MM.1S (cell line): Measurements from ENCODE around the gene STARD5.

Source experiments
- DNase-seq: peaks from one replicate; pipeline ENCODE4 v3.0.0-alpha.2; 2015
- H2AFZ ChIP-seq: fragments of 300-600 bp; sonication (generic); 2 replicates; pipeline ENCODE4 v1.6.0; 2016; ENCODE audit warnings: antibody characterized with exemption, low read length
- H3F3A ChIP-seq: fragments of 300-600 bp; sonication (generic); 2 replicates; pipeline ENCODE4 v1.6.1; 2016; ENCODE audit warnings: mild to moderate bottlenecking, antibody characterized with exemption, low read length, moderate library complexity, mixed read lengths; ENCODE audit not compliant: insufficient read depth
- H3K27ac ChIP-seq: fragments of 300-600 bp; sonication (generic); 2 replicates; pipeline ENCODE4 v1.5.1; 2016; ENCODE audit warnings: mild to moderate bottlenecking, low read length
- H3K27me3 ChIP-seq: fragments of 300-600 bp; sonication (generic); replicated peaks from 2 replicates; pipeline ENCODE4 v1.6.0; 2016; ENCODE audit warnings: low read length; ENCODE audit not compliant: insufficient read depth
- H3K36me3 ChIP-seq: fragments of 300-600 bp; sonication (generic); replicated peaks from 2 replicates; pipeline ENCODE4 v1.6.1; 2016; ENCODE audit warnings: mild to moderate bottlenecking, low read length, mixed read lengths; ENCODE audit not compliant: insufficient read depth
- H3K4me1 ChIP-seq: fragments of 300-600 bp; sonication (generic); 2 replicates; pipeline ENCODE4 v1.6.1; 2016; ENCODE audit warnings: low read length, mixed read lengths
- H3K4me2 ChIP-seq: fragments of 300-600 bp; sonication (generic); 2 replicates; pipeline ENCODE4 v1.6.0; 2016; ENCODE audit warnings: low read depth, low read length
- H3K4me3 ChIP-seq: fragments of 300-600 bp; sonication (generic); 2 replicates; pipeline ENCODE4 v1.5.1; 2016; ENCODE audit warnings: low read length, mixed read lengths
- H3K79me2 ChIP-seq: fragments of 300-600 bp; sonication (generic); 2 replicates; pipeline ENCODE4 v1.6.1; 2016; ENCODE audit warnings: mixed run types, low read length, mixed read lengths
- H3K9ac ChIP-seq: fragments of 300-600 bp; sonication (generic); 2 replicates; pipeline ENCODE4 v1.6.1; 2016; ENCODE audit warnings: low read length, mixed read lengths
- H3K9me2 ChIP-seq: fragments of 300-600 bp; sonication (generic); replicated peaks from 2 replicates; pipeline ENCODE4 v1.6.1; 2016; ENCODE audit warnings: mild to moderate bottlenecking, low read length, mixed read lengths; ENCODE audit not compliant: insufficient read depth
- H3K9me3 ChIP-seq: fragments of 300-600 bp; sonication (generic); replicated peaks from 2 replicates; pipeline ENCODE4 v1.6.1; 2016; ENCODE audit warnings: mild to moderate bottlenecking, low read length, mixed read lengths; ENCODE audit not compliant: insufficient read depth
- H4K20me1 ChIP-seq: fragments of 300-600 bp; sonication (generic); 2 replicates; pipeline ENCODE4 v1.6.1; 2016; ENCODE audit warnings: mild to moderate bottlenecking, low read length, moderate library complexity, mixed read lengths; ENCODE audit not compliant: insufficient read depth
- EZH2 ChIP-seq: fragments of 300-600 bp; sonication (generic); optimal IDR thresholded peaks from 2 replicates; pipeline ENCODE3; 2017; ENCODE audit warnings: low read depth, mild to moderate bottlenecking, antibody characterized with exemption, low read length, mixed read lengths
- EZH2phosphoT487 ChIP-seq: fragments of 300-600 bp; sonication (generic); IDR thresholded peaks from 2 replicates; pipeline ENCODE4 v1.6.1; 2018; ENCODE audit warnings: antibody characterized with exemption, low read length
- TF ChIP-seq, protein P1 (sequence below): fragments of 300-600 bp; sonication (generic); IDR thresholded peaks from 2 replicates; pipeline ENCODE4 v1.5.1; 2016; ENCODE audit warnings: antibody characterized with exemption, low read length, mixed read lengths

STARD5 gene

DNA sequence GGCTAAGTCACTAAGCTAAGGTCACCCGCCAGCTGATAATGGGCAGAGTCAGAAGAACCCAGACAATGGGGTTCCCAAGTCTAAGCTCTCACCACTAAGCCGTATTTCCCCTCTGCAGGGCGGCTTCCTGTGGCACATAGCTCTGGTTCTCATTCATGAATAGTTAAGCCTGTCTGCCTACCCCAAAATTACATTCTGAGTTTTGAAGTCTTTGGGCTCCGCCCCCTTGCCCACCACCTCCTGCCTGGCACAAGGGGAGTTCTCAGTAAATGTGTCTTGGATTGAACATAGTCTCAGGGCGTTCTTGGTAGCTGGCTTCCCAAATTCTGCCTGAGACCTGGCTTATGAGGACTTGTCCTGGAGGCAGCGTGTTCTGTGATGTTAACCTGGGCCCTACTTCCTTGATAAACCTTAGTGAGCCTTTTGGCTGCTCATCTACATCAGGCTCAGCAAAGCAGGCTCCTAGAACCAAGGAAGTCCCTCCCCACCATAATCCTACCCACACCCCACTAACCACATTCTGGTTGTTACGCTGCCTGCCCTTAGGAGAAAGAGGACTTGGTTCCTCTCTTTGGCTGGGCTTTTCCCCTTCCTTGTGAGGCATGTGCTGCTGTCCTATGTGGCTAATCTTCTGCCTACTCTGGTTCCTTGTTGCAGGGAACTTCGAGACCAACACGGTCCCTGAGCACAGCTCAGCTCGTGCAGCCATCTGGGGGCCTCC, 54.9 kb downstream of the STARD5 start:
- H3K4me1 ChIP-seq: peaks cover 21% of the 10 kb centered on the region
- DNase-seq: no peak
- peaks cover 21% of the 10 kb centered on the region for H3F3A ChIP-seq
- no peak overlapping the region for H3K4me2 ChIP-seq
- TF ChIP-seq, protein P1, sequence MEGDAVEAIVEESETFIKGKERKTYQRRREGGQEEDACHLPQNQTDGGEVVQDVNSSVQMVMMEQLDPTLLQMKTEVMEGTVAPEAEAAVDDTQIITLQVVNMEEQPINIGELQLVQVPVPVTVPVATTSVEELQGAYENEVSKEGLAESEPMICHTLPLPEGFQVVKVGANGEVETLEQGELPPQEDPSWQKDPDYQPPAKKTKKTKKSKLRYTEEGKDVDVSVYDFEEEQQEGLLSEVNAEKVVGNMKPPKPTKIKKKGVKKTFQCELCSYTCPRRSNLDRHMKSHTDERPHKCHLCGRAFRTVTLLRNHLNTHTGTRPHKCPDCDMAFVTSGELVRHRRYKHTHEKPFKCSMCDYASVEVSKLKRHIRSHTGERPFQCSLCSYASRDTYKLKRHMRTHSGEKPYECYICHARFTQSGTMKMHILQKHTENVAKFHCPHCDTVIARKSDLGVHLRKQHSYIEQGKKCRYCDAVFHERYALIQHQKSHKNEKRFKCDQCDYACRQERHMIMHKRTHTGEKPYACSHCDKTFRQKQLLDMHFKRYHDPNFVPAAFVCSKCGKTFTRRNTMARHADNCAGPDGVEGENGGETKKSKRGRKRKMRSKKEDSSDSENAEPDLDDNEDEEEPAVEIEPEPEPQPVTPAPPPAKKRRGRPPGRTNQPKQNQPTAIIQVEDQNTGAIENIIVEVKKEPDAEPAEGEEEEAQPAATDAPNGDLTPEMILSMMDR: no peak
- no peak overlapping the region for H3K9ac ChIP-seq
- H3K9me3 ChIP-seq: no peaks in the 10 kb centered on the region
- H3K36me3 ChIP-seq: no peaks in the 10 kb centered on the region
- no peaks in the 10 kb centered on the region for H3K9me2 ChIP-seq
- no peak overlapping the region for H3K4me3 ChIP-seq
- H2AFZ ChIP-seq: no peak overlapping the region
- H3K27ac ChIP-seq: no peak overlapping the region
- no peaks in the 10 kb centered on the region for H3K27me3 ChIP-seq
- no peaks in the 10 kb centered on the region for H4K20me1 ChIP-seq
- H3K79me2 ChIP-seq: no peaks in the 10 kb centered on the region

DNA sequence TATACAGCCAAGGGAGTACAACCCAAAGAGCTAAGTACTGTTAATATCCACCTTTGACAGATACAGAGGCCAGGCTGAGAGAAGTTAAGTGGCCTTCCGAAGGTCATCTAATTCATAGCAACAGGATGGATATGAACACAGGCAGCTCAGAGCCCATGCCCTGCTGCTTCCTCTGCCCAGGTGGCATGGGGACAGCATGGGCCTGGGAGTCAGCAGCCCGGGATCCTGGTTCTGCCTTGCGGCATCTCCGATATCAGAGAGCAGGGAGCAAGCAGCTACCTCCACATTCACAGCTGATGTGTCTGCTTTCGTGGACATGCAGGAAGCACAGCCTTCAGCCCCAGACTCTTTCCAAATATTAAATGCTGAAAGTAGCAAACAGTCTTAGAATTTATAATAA, 55.6 kb downstream of the STARD5 start:
- H2AFZ ChIP-seq: no peak overlapping the region
- no peak for TF ChIP-seq EZH2phosphoT487
- TF ChIP-seq, protein P1: no peak
- TF ChIP-seq EZH2: no peak
- H3K27ac ChIP-seq: no peak overlapping the region
- no peak overlapping the region for H3K4me3 ChIP-seq
- H3K9me3 ChIP-seq: no peaks in the 10 kb centered on the region
- H3K9me2 ChIP-seq: no peaks in the 10 kb centered on the region
- H3K9ac ChIP-seq: no peak overlapping the region
- no peaks in the 10 kb centered on the region for H3K27me3 ChIP-seq
- no peak for DNase-seq
- H3F3A ChIP-seq: peaks cover 22% of the 10 kb centered on the region
- no peak overlapping the region for H3K4me2 ChIP-seq
- no peaks in the 10 kb centered on the region for H4K20me1 ChIP-seq
- H3K79me2 ChIP-seq: no peaks in the 10 kb centered on the region
- H3K4me1 ChIP-seq: peaks cover 23% of the 10 kb centered on the region
- H3K36me3 ChIP-seq: no peaks in the 10 kb centered on the region

DNA sequence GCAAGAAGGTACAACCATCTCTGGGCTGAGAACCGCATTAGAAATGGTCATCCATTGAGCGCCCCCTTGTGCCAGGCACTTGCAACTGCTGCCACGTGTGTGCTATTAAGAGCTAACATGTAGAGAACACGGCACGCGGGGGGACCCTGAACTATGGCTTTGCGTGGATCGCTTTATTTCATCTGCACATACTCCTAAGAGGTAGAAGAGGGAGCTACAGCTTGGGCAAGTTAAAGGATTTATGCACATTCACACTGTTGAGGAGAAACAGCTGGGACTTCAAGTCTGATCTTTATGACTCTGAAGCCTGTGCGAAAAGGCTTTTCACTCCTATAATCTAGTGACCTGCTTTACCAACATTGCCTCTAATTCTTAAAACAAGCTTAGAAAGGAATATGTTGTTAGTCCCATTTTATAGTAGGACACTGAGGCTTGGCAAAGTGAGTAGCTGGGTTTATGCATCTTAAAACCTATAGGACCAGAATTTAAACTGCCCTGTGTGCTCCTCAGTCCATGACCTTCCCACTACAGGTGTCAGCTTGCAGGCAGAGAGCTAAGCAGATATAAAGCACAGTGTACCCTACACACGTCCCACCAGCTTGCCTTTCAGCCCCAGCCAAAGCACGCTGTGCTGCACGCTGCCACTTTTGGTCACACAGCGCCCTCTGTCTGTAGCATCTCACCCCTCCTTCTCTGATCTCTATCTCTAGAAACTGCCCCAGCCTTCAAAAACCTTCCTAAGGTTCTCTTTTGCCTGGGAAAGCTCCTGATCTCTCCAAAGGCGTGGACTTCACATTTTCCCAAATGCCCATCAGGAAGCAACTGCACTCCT, 57.8 kb downstream of the STARD5 start:
- peak overlapping the region; percentile 98 for H3K4me2 ChIP-seq
- H3K4me1 ChIP-seq: peaks cover 23% of the 10 kb centered on the region
- no peaks in the 10 kb centered on the region for H3K79me2 ChIP-seq
- peak overlapping the region; percentile 80 for H2AFZ ChIP-seq
- H3K9ac ChIP-seq: peak overlapping the region; percentile 50
- no peaks in the 10 kb centered on the region for H3K36me3 ChIP-seq
- peak; percentile 90 for DNase-seq
- no peak for TF ChIP-seq EZH2phosphoT487
- TF ChIP-seq, protein P1: peak; percentile 90
- no peak for TF ChIP-seq EZH2
- no peaks in the 10 kb centered on the region for H4K20me1 ChIP-seq
- H3F3A ChIP-seq: peaks cover 22% of the 10 kb centered on the region
- peak overlapping the region; percentile 71; the same call in 1 of the 2 replicates for H3K27ac ChIP-seq
- peak overlapping the region; percentile 48 for H3K4me3 ChIP-seq
- no peaks in the 10 kb centered on the region for H3K9me3 ChIP-seq
- H3K27me3 ChIP-seq: no peaks in the 10 kb centered on the region
- no peaks in the 10 kb centered on the region for H3K9me2 ChIP-seq
